Neural cell (in vitro differentiated cells): ENCODE measurements around the gene TPM1.

Experiments used
- EP300 ChIP-seq: fragments of 450-650 bp; conservative IDR thresholded peaks from 2 replicates; pipeline ENCODE4 v1.6.1; 2014; ENCODE audit warnings: antibody characterized with exemption, mild to moderate bottlenecking, moderate library complexity; ENCODE audit not compliant: poor library complexity, severe bottlenecking
- EZH2 ChIP-seq: fragments of 200-600, 300-800 bp; shearing (Covaris generic), sonication (generic); IDR thresholded peaks from 2 replicates; pipeline ENCODE4 v1.6.1; 2014; ENCODE audit warnings: antibody characterized with exemption, low read length, borderline replicate concordance, mild to moderate bottlenecking; ENCODE audit not compliant: insufficient read depth, poor library complexity, severe bottlenecking
- MXI1 ChIP-seq: fragments of 450-650 bp; conservative IDR thresholded peaks from 2 replicates; pipeline ENCODE4 v1.6.1; 2014; ENCODE audit warnings: antibody characterized with exemption, mild to moderate bottlenecking; ENCODE audit not compliant: poor library complexity, severe bottlenecking
- RAD21 ChIP-seq: fragments of 450-650 bp; conservative IDR thresholded peaks from 2 replicates; pipeline ENCODE4 v1.6.1; 2014; ENCODE audit warnings: antibody characterized with exemption, mild to moderate bottlenecking, moderate library complexity
- SMC3 ChIP-seq: fragments of 450-650 bp; conservative IDR thresholded peaks from 2 replicates; pipeline ENCODE4 v1.6.1; 2014; ENCODE audit warnings: antibody characterized with exemption, mild to moderate bottlenecking, moderate library complexity; ENCODE audit not compliant: poor library complexity
- TF ChIP-seq, protein P1 (sequence below): fragments of 450-650 bp; IDR thresholded peaks from 2 replicates; pipeline ENCODE4 v1.5.1; 2014; ENCODE audit warnings: antibody characterized with exemption, mild to moderate bottlenecking, moderate library complexity; ENCODE audit not compliant: poor library complexity, severe bottlenecking

DNA sequence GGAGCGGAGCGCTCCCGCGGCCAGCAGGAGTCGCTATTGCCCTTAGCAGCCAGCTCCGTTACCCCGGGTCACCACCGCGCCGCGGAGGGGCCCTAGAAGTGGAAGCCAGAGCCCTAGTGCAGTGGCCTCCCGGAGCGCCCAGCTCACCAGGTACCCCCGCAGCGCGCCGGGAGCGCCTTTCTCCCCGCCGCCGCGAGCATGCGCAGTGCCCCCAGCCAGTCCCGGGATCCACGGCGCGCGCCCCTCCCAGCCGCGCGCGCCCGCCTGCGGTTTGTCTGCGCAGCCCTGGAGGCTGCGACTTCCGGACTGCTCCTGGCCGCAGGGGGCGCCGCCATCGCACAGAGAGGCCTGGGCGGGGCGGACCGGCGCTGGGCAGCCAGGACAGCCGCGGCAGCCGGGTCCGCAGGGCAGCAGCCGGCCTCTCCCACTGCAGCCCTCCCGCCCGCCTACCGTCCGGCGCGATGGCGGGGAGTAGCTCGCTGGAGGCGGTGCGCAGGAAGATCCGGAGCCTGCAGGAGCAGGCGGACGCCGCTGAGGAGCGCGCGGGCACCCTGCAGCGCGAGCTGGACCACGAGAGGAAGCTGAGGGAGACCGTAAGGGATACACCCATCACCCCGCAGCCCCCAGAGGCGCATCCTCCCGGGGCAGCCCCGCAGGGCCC is 5.7 kb downstream of the TPM1 start:
- TF ChIP-seq SMC3 (peak; percentile 82), EZH2 (no peak), EP300 (peak; percentile 65), MXI1 (peak; percentile 60), RAD21 (peak; percentile 84)
- TF ChIP-seq, protein P1, sequence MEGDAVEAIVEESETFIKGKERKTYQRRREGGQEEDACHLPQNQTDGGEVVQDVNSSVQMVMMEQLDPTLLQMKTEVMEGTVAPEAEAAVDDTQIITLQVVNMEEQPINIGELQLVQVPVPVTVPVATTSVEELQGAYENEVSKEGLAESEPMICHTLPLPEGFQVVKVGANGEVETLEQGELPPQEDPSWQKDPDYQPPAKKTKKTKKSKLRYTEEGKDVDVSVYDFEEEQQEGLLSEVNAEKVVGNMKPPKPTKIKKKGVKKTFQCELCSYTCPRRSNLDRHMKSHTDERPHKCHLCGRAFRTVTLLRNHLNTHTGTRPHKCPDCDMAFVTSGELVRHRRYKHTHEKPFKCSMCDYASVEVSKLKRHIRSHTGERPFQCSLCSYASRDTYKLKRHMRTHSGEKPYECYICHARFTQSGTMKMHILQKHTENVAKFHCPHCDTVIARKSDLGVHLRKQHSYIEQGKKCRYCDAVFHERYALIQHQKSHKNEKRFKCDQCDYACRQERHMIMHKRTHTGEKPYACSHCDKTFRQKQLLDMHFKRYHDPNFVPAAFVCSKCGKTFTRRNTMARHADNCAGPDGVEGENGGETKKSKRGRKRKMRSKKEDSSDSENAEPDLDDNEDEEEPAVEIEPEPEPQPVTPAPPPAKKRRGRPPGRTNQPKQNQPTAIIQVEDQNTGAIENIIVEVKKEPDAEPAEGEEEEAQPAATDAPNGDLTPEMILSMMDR: peak; percentile 99
